ENCODE results near the gene SSRP1. TPM values are rescaled to one million over a fixed set of nuclear protein-coding genes. Genes with fewer than 3 reads are reported as not detected.
"Not testable (repeated sequence)": the region's sequence is repeated elsewhere in the genome, so short reads cannot be mapped to it uniquely, and the experiment has no call there.

Gene SSRP1
- total RNA-seq, 4 donors from 2014 or later, result 51.0 to 67.5 (median 56.5) TPM

GRCh38 chr11:57338142-57338541, 2.5 kb upstream of the SSRP1 start, which contains the start of gene P2RX3:
Gene P2RX3, plus strand, starts transcription at chr11:57338352. Its CDS starts 199 bp downstream, at chr11:57338551.
- Histone ChIP-seq H3K36me3 (peaks cover 0 to 11% (median 4%) of the 10 kb centered on the region in 3 donors), H3K4me1 (peaks cover 3 to 24% (median 8%) of the 10 kb centered on the region in 4 donors), H3K9me3 (no peaks in the 10 kb centered on the region), H3K4me3 (no peak within 1 kb of the TSS), H3K27me3 (no peaks in the 10 kb centered on the region), H3K27ac (no peak within 1 kb of the TSS)
- TF ChIP-seq CTCF (IDR thresholded peaks at IDR 0.05), result no peak
- TF ChIP-seq EP300 (IDR thresholded peaks at IDR 0.05), result no peak
- no peak for TF ChIP-seq POLR2A (IDR thresholded peaks at IDR 0.05)
- DNase-seq (ENCODE audit: low spot score in 2 of 2), result no peak
- WGBS, 2 donors, result 21 to 29% methylated on average over 4 of the region's 4 CpGs

GRCh38 chr11:57336856-57337255, 1.2 kb upstream of the SSRP1 start:
- Histone ChIP-seq H3K4me1 (peaks cover 3 to 24% (median 8%) of the 10 kb centered on the region in 4 donors), H3K36me3 (peaks cover 4 to 24% (median 5%) of the 10 kb centered on the region in 3 donors), H3K27ac (peak overlapping the region in 1 of 4 donors; percentile 94)
- DNase-seq (ENCODE audit: low spot score in 2 of 2); H3K9me3 ChIP-seq; H3K27me3 ChIP-seq; H3K4me3 ChIP-seq: not testable (repeated sequence)
- 93 to 96% methylated on average over 6 of the region's 6 CpGs for WGBS, 2 donors

- no peaks in the 10 kb centered on the region for H3K27me3 ChIP-seq
- WGBS, 2 donors, result 25 to 26% methylated on average over 12 of the region's 12 CpGs
- peak overlapping the region; percentile 73 to 87 (median 74) for H3K4me3 ChIP-seq
- H3K4me1 ChIP-seq, result peaks cover 3 to 24% (median 8%) of the 10 kb centered on the region in 4 donors
- H3K36me3 ChIP-seq, result peaks cover 4 to 30% (median 8%) of the 10 kb centered on the region in 3 donors
- no peak for DNase-seq (ENCODE audit: low spot score in 2 of 2)
- no peaks in the 10 kb centered on the region for H3K9me3 ChIP-seq
- H3K27ac ChIP-seq, result peak overlapping the region; percentile 81 to 94 (median 94)
- TF ChIP-seq POLR2A (IDR thresholded peaks at IDR 0.05) (no peak), CTCF (IDR thresholded peaks at IDR 0.05) (no peak), EP300 (IDR thresholded peaks at IDR 0.05) (no peak)
Observed at GRCh38 chr11:57336111-57336666, 497 bp upstream of the SSRP1 start.

GRCh38 chr11:57335023-57335342, 709 bp downstream of the SSRP1 start:
- peaks cover 4 to 42% (median 16%) of the 10 kb centered on the region in 3 donors for H3K36me3 ChIP-seq
- peak overlapping the region; percentile 81 to 94 (median 94) for H3K27ac ChIP-seq
- H3K9me3 ChIP-seq, result no peaks in the 10 kb centered on the region
- H3K4me1 ChIP-seq, result peaks cover 3 to 24% (median 8%) of the 10 kb centered on the region in 4 donors
- DNase-seq (ENCODE audit: low spot score in 2 of 2), result no peak
- 5% methylated on average over 7 of the region's 7 CpGs for WGBS, 2 donors
- no peaks in the 10 kb centered on the region for H3K27me3 ChIP-seq
- peak overlapping the region; percentile 73 to 87 (median 74) for H3K4me3 ChIP-seq
- TF ChIP-seq EP300 (IDR thresholded peaks at IDR 0.05) (no peak), POLR2A (IDR thresholded peaks at IDR 0.05) (no peak), CTCF (IDR thresholded peaks at IDR 0.05) (no peak)

- peaks cover 3 to 24% (median 8%) of the 10 kb centered on the region in 4 donors for H3K4me1 ChIP-seq
- H3K27me3 ChIP-seq, result no peaks in the 10 kb centered on the region
- no peak overlapping the region for H3K4me3 ChIP-seq
- peaks cover 4 to 64% (median 21%) of the 10 kb centered on the region in 3 donors for H3K36me3 ChIP-seq
- TF ChIP-seq CTCF (IDR thresholded peaks at IDR 0.05) (no peak), POLR2A (IDR thresholded peaks at IDR 0.05) (no peak), EP300 (IDR thresholded peaks at IDR 0.05) (no peak)
- no peaks in the 10 kb centered on the region for H3K9me3 ChIP-seq
- WGBS, 2 donors, result 90 to 92% methylated on average over 11 of the region's 11 CpGs
- no peak overlapping the region for H3K27ac ChIP-seq
- DNase-seq (ENCODE audit: low spot score in 2 of 2), result no peak
Observed at GRCh38 chr11:57332694-57333440, 2.8 kb downstream of the SSRP1 start.

All from tibial nerve (tissue), 4 donors.